HuH-7 (cell line): ENCODE data around the gene FBXW5.

Experiments used
- DNase-seq: peaks from one replicate; pipeline ENCODE4 v3.0.0; 2011; ENCODE audit warnings: low spot score

The FBXW5 gene

GRCh38 chr9:136906266-136906665 is 38.3 kb downstream of the FBXW5 start:
- DNase-seq, result no peak

DNA sequence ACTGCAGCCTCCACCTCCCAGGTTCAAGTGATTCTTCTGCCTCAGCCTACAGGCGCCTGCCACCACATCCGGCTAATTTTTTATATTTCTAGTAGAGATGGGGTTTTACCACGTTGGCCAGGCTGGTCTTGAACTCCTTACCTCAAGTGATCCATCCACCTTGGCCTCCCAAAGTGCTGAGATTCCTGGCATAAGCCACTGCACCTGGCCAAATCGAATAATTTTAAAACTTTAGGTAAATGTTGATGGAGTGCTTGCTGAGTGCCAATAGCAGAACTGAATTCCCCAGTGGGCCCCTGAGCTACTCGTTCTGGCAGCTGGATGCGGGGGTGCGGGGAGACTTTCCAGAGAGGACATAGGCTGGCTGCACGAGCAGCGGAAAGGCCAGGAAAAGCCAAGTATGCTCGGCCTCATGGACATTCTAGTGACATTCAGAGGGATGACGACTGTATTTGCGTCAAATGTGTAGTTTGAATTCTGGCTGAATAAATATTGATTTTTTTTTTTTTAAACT is 41.4 kb downstream of the FBXW5 start:
- DNase-seq, result no peak

DNA sequence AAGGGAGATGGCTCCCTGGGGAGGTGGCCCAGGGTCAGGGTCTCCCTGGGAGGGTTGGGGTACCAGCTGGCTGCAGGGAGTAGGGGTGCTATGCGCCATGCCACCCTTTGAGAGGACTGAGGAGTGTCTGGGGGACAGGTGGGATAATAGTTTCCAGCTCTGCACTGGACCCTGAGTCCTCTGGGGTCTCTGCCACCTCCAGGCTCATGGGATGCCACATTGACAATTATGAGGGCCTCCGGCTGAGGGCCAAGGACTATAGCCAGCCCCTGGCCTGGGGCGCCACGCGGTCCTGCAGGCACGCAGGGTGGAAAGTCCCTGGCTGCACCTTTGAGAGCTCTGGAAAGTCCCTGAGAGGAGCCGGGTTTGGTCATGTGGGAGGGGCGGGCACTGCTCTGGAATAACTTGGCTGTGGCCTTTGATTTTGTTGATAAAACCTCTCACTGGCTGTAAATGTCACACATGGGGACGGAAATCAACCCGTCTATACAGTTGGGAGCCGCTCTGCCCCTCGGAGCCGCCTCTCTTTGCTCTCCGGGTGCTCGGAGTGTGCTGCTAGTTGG is 42.2 kb downstream of the FBXW5 start:
- DNase-seq, result peak; percentile 80

DNA sequence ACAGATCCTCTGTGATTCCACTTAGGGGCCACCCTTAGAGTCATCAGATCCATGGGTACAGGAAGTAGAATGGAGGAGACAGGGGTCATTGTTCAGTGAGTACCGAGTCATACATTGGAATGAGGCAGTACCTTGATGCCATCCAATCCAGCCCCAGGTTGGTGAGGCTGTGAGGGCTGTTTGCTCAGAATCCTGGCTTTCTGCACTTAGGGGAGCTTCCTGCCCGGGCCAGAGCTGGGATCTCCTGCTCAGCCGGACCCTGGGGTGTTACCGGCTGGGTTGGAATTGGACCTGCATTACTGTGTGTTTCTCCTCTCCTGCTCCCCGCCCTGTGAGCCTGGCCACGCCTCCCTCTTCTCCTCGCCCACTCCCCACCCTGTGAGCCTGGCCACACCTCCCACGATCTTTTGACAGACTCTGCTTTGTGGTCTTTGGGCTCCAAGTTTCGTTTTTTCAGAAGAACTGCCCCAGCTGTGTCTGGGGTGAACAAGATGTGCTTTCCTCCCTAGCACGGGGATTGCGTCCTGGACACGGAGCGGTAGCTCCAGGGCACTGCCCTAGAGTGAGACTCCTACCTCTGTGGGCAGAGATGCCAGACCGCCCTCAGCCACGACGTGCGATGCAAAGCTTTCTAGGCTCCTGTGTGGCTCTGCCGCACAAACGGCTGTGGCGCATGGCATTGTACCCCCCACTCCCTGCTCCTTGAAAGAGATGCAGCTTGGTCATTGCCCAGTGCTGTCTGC is 42.9 kb downstream of the FBXW5 start:
- no peak for DNase-seq

DNA sequence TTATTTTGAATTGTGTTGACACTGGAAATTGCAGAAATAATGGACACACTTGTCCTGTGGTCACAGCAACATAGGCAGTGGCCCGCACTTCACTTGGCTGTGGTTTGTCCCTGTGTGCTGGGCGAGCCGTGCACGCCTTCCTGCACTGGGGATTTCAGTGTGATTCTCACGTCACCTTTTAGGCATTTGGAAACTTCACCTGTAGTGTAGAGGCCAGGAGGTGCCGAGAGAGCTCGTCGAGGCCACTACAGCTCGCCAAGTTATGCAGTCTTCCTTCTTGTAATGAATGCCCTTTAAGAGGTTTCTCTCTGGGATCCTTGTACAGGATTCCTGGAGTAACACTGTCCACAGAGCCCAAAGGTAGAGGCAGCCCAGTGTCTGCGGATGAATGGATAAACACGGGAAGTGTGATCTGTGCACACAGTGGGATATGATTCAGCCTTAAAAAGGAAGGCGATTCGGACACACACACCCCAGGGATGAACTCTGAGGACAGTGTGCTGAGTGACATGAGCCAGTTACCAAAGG is 43.5 kb downstream of the FBXW5 start:
- no peak for DNase-seq

- DNase-seq, result no peak
Measured at GRCh38 chr9:136900556-136900955, 44.0 kb downstream of the FBXW5 start.

DNA sequence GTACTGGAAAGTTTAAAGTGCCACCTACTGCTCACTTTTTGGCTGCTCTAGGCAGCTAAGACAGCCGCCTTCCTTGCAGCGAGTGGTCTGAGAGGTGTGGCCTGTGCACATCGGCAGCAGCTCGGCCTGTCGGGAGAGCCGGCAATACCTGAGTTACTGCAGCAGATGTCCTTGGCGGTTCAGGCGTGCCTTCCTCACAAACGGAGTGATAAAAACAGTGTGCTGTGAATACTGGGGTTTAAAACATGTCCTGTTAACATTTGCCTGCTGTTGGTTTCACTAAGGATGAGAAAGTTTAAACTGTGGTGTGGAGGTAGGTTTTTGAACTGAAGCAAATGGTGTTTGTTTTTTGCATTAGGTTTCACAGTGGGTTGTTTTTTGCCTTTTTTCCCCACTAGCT is 45.3 kb downstream of the FBXW5 start:
- no peak for DNase-seq

GRCh38 chr9:136898483-136899100 is 45.9 kb downstream of the FBXW5 start:
- DNase-seq, result no peak

- no peak for DNase-seq
Measured at GRCh38 chr9:136896027-136896426, 48.5 kb downstream of the FBXW5 start.

GRCh38 chr9:136890661-136891060 is 53.9 kb downstream of the FBXW5 start:
- no peak for DNase-seq
